OCI-LY3 (cell line): ENCODE measurements around the gene POMT2.

Experiments used
- EZH2phosphoT487 ChIP-seq: fragments of 200-600 bp; shearing (Covaris generic); IDR thresholded peaks from 2 replicates; pipeline ENCODE4 v1.6.1; 2018; ENCODE audit warnings: antibody characterized with exemption, mixed run types, low read depth
- TF ChIP-seq, protein P1 (sequence below): fragments of 200-600, 300-600 bp; sonication (generic); IDR thresholded peaks from 2 replicates; pipeline ENCODE4 v1.5.1; 2014; ENCODE audit warnings: antibody characterized with exemption, low read length, low read depth

DNA sequence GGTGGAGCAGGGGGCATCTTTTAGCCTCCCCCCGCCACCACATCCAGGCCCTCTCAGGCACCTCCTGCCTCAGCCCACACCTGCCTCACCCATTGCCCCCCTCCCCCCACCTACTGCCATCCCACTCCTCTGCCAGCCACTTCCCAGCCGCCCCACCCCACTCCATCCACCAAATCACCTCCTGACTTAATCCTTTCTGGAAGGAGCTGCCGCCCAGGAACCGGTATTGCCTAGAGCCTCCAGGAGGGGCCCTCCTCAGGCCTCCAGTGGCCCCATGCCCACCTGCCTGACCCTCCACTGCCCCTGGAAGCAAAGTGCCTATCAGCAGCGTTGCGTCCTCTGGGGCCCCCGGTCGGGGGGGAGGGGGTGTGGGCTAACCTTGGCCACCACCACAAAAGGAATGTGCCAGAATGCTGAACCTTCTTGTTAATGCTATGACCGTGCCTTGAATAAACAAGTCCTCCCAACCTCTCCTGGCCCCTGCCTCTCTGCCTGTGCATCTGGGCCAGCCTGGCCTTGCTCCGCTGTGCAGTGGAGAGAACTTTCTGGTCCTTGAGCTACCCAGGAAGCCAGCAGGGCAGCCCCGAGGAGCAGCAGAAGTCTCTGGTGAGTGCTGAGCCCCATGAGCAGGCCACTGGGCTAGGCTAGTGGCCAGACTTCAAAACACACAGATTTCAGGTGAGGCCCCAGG is 61.5 kb downstream of the POMT2 start:
- TF ChIP-seq, protein P1, sequence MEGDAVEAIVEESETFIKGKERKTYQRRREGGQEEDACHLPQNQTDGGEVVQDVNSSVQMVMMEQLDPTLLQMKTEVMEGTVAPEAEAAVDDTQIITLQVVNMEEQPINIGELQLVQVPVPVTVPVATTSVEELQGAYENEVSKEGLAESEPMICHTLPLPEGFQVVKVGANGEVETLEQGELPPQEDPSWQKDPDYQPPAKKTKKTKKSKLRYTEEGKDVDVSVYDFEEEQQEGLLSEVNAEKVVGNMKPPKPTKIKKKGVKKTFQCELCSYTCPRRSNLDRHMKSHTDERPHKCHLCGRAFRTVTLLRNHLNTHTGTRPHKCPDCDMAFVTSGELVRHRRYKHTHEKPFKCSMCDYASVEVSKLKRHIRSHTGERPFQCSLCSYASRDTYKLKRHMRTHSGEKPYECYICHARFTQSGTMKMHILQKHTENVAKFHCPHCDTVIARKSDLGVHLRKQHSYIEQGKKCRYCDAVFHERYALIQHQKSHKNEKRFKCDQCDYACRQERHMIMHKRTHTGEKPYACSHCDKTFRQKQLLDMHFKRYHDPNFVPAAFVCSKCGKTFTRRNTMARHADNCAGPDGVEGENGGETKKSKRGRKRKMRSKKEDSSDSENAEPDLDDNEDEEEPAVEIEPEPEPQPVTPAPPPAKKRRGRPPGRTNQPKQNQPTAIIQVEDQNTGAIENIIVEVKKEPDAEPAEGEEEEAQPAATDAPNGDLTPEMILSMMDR, result no peak
- TF ChIP-seq EZH2phosphoT487, result no peak
